ENCODE results near the gene PCDHGA3.

The PCDHGA3 gene

GRCh38 chr5:141349917-141350619 lies 6.4 kb downstream of the PCDHGA3 start, which contains the start of gene PCDHGB1:
TSS of gene PCDHGB1 (plus strand) at chr5:141350099. CDS start at chr5:141350261, 162 bp downstream.
- Histone ChIP-seq H3K4me3 (ENCODE audit: low read depth, low read length) (peak within 1 kb of the TSS; percentile 75), H3K36me3 (ENCODE audit: insufficient read depth, low read length) (no peaks in the 10 kb centered on the region), H3K27ac (ENCODE audit: low read depth, low read length) (no peak within 1 kb of the TSS), H3K79me2 (ENCODE audit: control insufficient read depth, insufficient read depth, low read length, unreplicated experiment) (no peaks in the 10 kb centered on the region), H3K4me1 (ENCODE audit: control insufficient read depth, insufficient read depth, low read length, unreplicated experiment) (no peaks in the 10 kb centered on the region), H3K27me3 (ENCODE audit: insufficient read depth, low read length) (peaks cover 78% of the 10 kb centered on the region), H2AFZ (ENCODE audit: low read length, unreplicated experiment) (peak within 1 kb of the TSS; percentile 69)

GRCh38 chr5:141351591-141351990 lies 8.0 kb downstream of the PCDHGA3 start:
- no peak overlapping the region for H2AFZ ChIP-seq (ENCODE audit: low read length, unreplicated experiment)
- no peaks in the 10 kb centered on the region for H3K79me2 ChIP-seq (ENCODE audit: control insufficient read depth, insufficient read depth, low read length, unreplicated experiment)
- peaks cover 85% of the 10 kb centered on the region for H3K27me3 ChIP-seq (ENCODE audit: insufficient read depth, low read length)
- no peak overlapping the region for H3K4me3 ChIP-seq (ENCODE audit: low read depth, low read length)
- H3K27ac ChIP-seq (ENCODE audit: low read depth, low read length): no peak overlapping the region
- no peaks in the 10 kb centered on the region for H3K36me3 ChIP-seq (ENCODE audit: insufficient read depth, low read length)
- H3K4me1 ChIP-seq (ENCODE audit: control insufficient read depth, insufficient read depth, low read length, unreplicated experiment): no peaks in the 10 kb centered on the region

GRCh38 chr5:141354900-141355469 lies 11.4 kb downstream of the PCDHGA3 start, which contains the start of gene PCDHGA4:
TSS of gene PCDHGA4 (plus strand) at chr5:141355021. CDS start at chr5:141355108, 87 bp downstream.
- no peak within 1 kb of the TSS for H3K27ac ChIP-seq (ENCODE audit: low read depth, low read length)
- peaks cover 89% of the 10 kb centered on the region for H3K27me3 ChIP-seq (ENCODE audit: insufficient read depth, low read length)
- no peaks in the 10 kb centered on the region for H3K36me3 ChIP-seq (ENCODE audit: insufficient read depth, low read length)
- H3K4me1 ChIP-seq (ENCODE audit: control insufficient read depth, insufficient read depth, low read length, unreplicated experiment): no peaks in the 10 kb centered on the region
- no peaks in the 10 kb centered on the region for H3K79me2 ChIP-seq (ENCODE audit: control insufficient read depth, insufficient read depth, low read length, unreplicated experiment)
- H3K4me3 ChIP-seq (ENCODE audit: low read depth, low read length): peak within 1 kb of the TSS; percentile 79
- peak within 1 kb of the TSS; percentile 90 for H2AFZ ChIP-seq (ENCODE audit: low read length, unreplicated experiment)

- Histone ChIP-seq H3K27ac (ENCODE audit: low read depth, low read length) (no peak overlapping the region), H3K36me3 (ENCODE audit: insufficient read depth, low read length) (no peaks in the 10 kb centered on the region)
Observed at GRCh38 chr5:141355641-141356040, 12.0 kb downstream of the PCDHGA3 start.

GRCh38 chr5:141356133-141356532 lies 12.5 kb downstream of the PCDHGA3 start:
- H2AFZ ChIP-seq (ENCODE audit: low read length, unreplicated experiment): no peak overlapping the region

More at GRCh38 chr5:141355641-141356040, 12.0 kb downstream of the PCDHGA3 start:
- Histone ChIP-seq H3K4me1 (ENCODE audit: control insufficient read depth, insufficient read depth, low read length, unreplicated experiment) (no peaks in the 10 kb centered on the region), H3K79me2 (ENCODE audit: control insufficient read depth, insufficient read depth, low read length, unreplicated experiment) (no peaks in the 10 kb centered on the region), H2AFZ (ENCODE audit: low read length, unreplicated experiment) (peak overlapping the region; percentile 90), H3K4me3 (ENCODE audit: low read depth, low read length) (peak overlapping the region; percentile 79), H3K27me3 (ENCODE audit: insufficient read depth, low read length) (peaks cover 89% of the 10 kb centered on the region)

GRCh38 chr5:141356950-141357349 lies 13.3 kb downstream of the PCDHGA3 start:
- Histone ChIP-seq H3K79me2 (ENCODE audit: control insufficient read depth, insufficient read depth, low read length, unreplicated experiment) (no peaks in the 10 kb centered on the region), H3K27me3 (ENCODE audit: insufficient read depth, low read length) (peaks cover 87% of the 10 kb centered on the region), H3K27ac (ENCODE audit: low read depth, low read length) (no peak overlapping the region), H3K4me3 (ENCODE audit: low read depth, low read length) (no peak overlapping the region), H3K36me3 (ENCODE audit: insufficient read depth, low read length) (no peaks in the 10 kb centered on the region), H3K4me1 (ENCODE audit: control insufficient read depth, insufficient read depth, low read length, unreplicated experiment) (no peaks in the 10 kb centered on the region), H2AFZ (ENCODE audit: low read length, unreplicated experiment) (no peak overlapping the region)

More at GRCh38 chr5:141356133-141356532, 12.5 kb downstream of the PCDHGA3 start:
- Histone ChIP-seq H3K79me2 (ENCODE audit: control insufficient read depth, insufficient read depth, low read length, unreplicated experiment) (no peaks in the 10 kb centered on the region), H3K27me3 (ENCODE audit: insufficient read depth, low read length) (peaks cover 89% of the 10 kb centered on the region), H3K27ac (ENCODE audit: low read depth, low read length) (no peak overlapping the region), H3K36me3 (ENCODE audit: insufficient read depth, low read length) (no peaks in the 10 kb centered on the region), H3K4me1 (ENCODE audit: control insufficient read depth, insufficient read depth, low read length, unreplicated experiment) (no peaks in the 10 kb centered on the region), H3K4me3 (ENCODE audit: low read depth, low read length) (peak overlapping the region; percentile 79; the same call in 1 of the 2 replicates)

GRCh38 chr5:141359790-141360426 lies 16.3 kb downstream of the PCDHGA3 start, which contains the start of gene PCDHGB2:
TSS of gene PCDHGB2 (plus strand) at chr5:141359994. CDS start at chr5:141360136, 142 bp downstream.
- H3K79me2 ChIP-seq (ENCODE audit: control insufficient read depth, insufficient read depth, low read length, unreplicated experiment): no peaks in the 10 kb centered on the region
- no peaks in the 10 kb centered on the region for H3K4me1 ChIP-seq (ENCODE audit: control insufficient read depth, insufficient read depth, low read length, unreplicated experiment)
- H3K4me3 ChIP-seq (ENCODE audit: low read depth, low read length): no peak within 1 kb of the TSS
- H3K27me3 ChIP-seq (ENCODE audit: insufficient read depth, low read length): peaks cover 91% of the 10 kb centered on the region
- H3K36me3 ChIP-seq (ENCODE audit: insufficient read depth, low read length): no peaks in the 10 kb centered on the region
- H2AFZ ChIP-seq (ENCODE audit: low read length, unreplicated experiment): no peak within 1 kb of the TSS
- no peak within 1 kb of the TSS for H3K27ac ChIP-seq (ENCODE audit: low read depth, low read length)

GRCh38 chr5:141360685-141361084 lies 17.1 kb downstream of the PCDHGA3 start:
- no peaks in the 10 kb centered on the region for H3K4me1 ChIP-seq (ENCODE audit: control insufficient read depth, insufficient read depth, low read length, unreplicated experiment)
- H3K36me3 ChIP-seq (ENCODE audit: insufficient read depth, low read length): no peaks in the 10 kb centered on the region
- H3K27me3 ChIP-seq (ENCODE audit: insufficient read depth, low read length): peaks cover 91% of the 10 kb centered on the region
- H3K4me3 ChIP-seq (ENCODE audit: low read depth, low read length): no peak overlapping the region
- H3K79me2 ChIP-seq (ENCODE audit: control insufficient read depth, insufficient read depth, low read length, unreplicated experiment): no peaks in the 10 kb centered on the region
- H3K27ac ChIP-seq (ENCODE audit: low read depth, low read length): no peak overlapping the region
- H2AFZ ChIP-seq (ENCODE audit: low read length, unreplicated experiment): no peak overlapping the region

- Histone ChIP-seq H3K79me2 (ENCODE audit: control insufficient read depth, insufficient read depth, low read length, unreplicated experiment) (no peaks in the 10 kb centered on the region), H3K4me1 (ENCODE audit: control insufficient read depth, insufficient read depth, low read length, unreplicated experiment) (no peaks in the 10 kb centered on the region), H3K36me3 (ENCODE audit: insufficient read depth, low read length) (no peaks in the 10 kb centered on the region), H3K27me3 (ENCODE audit: insufficient read depth, low read length) (peaks cover 88% of the 10 kb centered on the region), H3K4me3 (ENCODE audit: low read depth, low read length) (no peak overlapping the region), H3K27ac (ENCODE audit: low read depth, low read length) (no peak overlapping the region), H2AFZ (ENCODE audit: low read length, unreplicated experiment) (no peak overlapping the region)
Observed at GRCh38 chr5:141362719-141363118, 19.1 kb downstream of the PCDHGA3 start.

- Histone ChIP-seq H3K4me3 (ENCODE audit: low read depth, low read length) (peak within 1 kb of the TSS; percentile 48; the same call in 1 of the 2 replicates), H3K27ac (ENCODE audit: low read depth, low read length) (no peak within 1 kb of the TSS), H2AFZ (ENCODE audit: low read length, unreplicated experiment) (no peak within 1 kb of the TSS), H3K79me2 (ENCODE audit: control insufficient read depth, insufficient read depth, low read length, unreplicated experiment) (no peaks in the 10 kb centered on the region), H3K4me1 (ENCODE audit: control insufficient read depth, insufficient read depth, low read length, unreplicated experiment) (no peaks in the 10 kb centered on the region), H3K27me3 (ENCODE audit: insufficient read depth, low read length) (peaks cover 88% of the 10 kb centered on the region), H3K36me3 (ENCODE audit: insufficient read depth, low read length) (no peaks in the 10 kb centered on the region)
Observed at GRCh38 chr5:141363952-141364660, 20.5 kb downstream of the PCDHGA3 start, which contains the start of gene PCDHGA5. TSS of gene PCDHGA5 (plus strand) at chr5:141364162. CDS start at chr5:141364331, 169 bp downstream.

Measured in ACC112 (cell line).